Thymus (tissue), 11 donors: Measurements from ENCODE around the gene LYG2. TPM values are rescaled to one million over a fixed set of nuclear protein-coding genes. Genes with fewer than 3 reads are reported as not detected.
"Not testable (repeated sequence)": the region's sequence is repeated elsewhere in the genome, so short reads cannot be mapped to it uniquely, and the experiment has no call there.

Source experiments
- DNase-seq, 9 donors: peaks; one replicate each; pipeline ENCODE4 v3.0.0-alpha.2; 2013; ENCODE audit warnings: low spot score in 9 of 9, low read depth in 6 of 9, missing footprints in 1 of 9
- H3K27ac ChIP-seq, 2 donors: one replicate each; pipeline ENCODE4 v1.5.1; 2013; ENCODE audit warnings: control low read depth in 1 of 2, low read depth in 1 of 2, low read length in 1 of 2, mild to moderate bottlenecking in 1 of 2, moderate library complexity in 1 of 2
- H3K27me3 ChIP-seq, 2 donors: one replicate each; pipeline ENCODE4 v1.5.1; 2013; ENCODE audit warnings: low read length in 1 of 2; ENCODE audit not compliant: control insufficient read depth in 2 of 2, insufficient read depth in 1 of 2
- H3K36me3 ChIP-seq, 2 donors: one replicate each; pipeline ENCODE4 v1.5.1; 2013; ENCODE audit warnings: low read length in 1 of 2, mild to moderate bottlenecking in 1 of 2, moderate library complexity in 1 of 2; ENCODE audit not compliant: control insufficient read depth in 2 of 2, insufficient read depth in 2 of 2
- H3K4me1 ChIP-seq, 2 donors: one replicate each; pipeline ENCODE4 v1.5.1; 2013; ENCODE audit warnings: low read length in 2 of 2; ENCODE audit not compliant: control insufficient read depth in 2 of 2, insufficient read depth in 2 of 2
- H3K4me3 ChIP-seq, 2 donors: one replicate each; pipeline ENCODE4 v1.5.1; 2013; ENCODE audit warnings: low read length in 2 of 2, control low read depth in 1 of 2, mild to moderate bottlenecking in 1 of 2
- H3K9me3 ChIP-seq, 2 donors: one replicate each; pipeline ENCODE4 v1.5.1; 2013; ENCODE audit warnings: low read length in 1 of 2, mild to moderate bottlenecking in 1 of 2; ENCODE audit not compliant: control insufficient read depth in 2 of 2, insufficient read depth in 1 of 2
- WGBS: extraction: QIAGEN DNeasy Blood & Tissue Kit; methylation state at CpG from one replicate; pipeline ENCODE4 v1.1.7; 2013; 5-methylcytosine and 5-hydroxymethylcytosine counted together
- polyA plus RNA-seq: library from polyadenylated mRNA; stranded (reverse); fragments of 200-250 nt; gene quantifications from one replicate; pipeline ENCODE4 v1.2.3, GENCODE V29; 2013
- total RNA-seq: library from RNA; stranded (reverse); fragments of 120-200 nt; gene quantifications from one replicate; pipeline ENCODE4 v1.2.4, GENCODE V29; 2013
- donor health status: healthy.

LYG2 gene
- total and polyA plus RNA-seq, 2 donors: 0.09 TPM; not detected in 1

DNA sequence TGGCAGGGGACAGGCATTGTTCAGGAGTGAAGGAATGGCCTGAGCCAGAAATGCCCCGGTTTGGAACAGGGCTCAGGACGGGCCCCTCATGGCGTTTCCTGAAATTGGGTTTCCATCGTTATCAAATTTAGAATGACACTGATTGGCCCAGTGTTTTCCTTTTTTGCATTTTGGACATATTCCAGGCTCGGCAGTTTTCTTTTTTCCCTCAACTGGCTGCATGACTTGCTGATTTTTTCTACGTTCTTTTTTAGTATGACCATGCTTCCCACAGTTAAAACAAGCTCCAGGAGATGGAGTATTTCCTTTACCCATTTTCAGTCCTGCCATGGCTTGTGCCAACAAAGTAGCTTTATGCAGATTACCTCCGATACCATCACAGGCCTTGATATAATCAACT is 20.4 kb upstream of the LYG2 start:
- H3K9me3 ChIP-seq: peaks cover 0 to 2% of the 10 kb centered on the region in 2 donors
- no peak overlapping the region for H3K27ac ChIP-seq
- DNase-seq: no peak
- H3K4me3 ChIP-seq: no peak overlapping the region
- no peaks in the 10 kb centered on the region for H3K4me1 ChIP-seq
- H3K27me3 ChIP-seq: no peaks in the 10 kb centered on the region
- 73% methylated on average over 7 of the region's 7 CpGs for WGBS
- no peaks in the 10 kb centered on the region for H3K36me3 ChIP-seq

DNA sequence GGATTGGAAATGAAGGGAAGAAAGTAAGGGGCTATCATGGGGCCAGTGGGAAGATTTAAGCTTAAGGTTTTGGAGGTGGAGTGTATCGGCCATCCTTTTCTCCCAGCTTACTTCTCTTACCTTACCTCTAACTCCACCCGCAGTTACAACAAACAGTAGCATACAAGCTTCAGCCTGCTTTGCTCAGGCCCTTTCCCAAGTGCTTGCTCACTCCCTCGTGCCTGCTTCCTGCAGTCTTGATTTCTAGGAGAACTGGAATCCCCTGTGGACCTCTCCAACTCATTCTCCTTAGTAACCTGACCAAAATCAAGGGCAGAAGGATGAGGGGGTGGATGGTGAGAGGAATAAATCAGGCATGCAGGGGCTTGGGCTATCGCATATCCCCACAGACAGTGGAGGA is 5.8 kb upstream of the LYG2 start:
- H3K27ac ChIP-seq: no peak overlapping the region
- H3K27me3 ChIP-seq: no peaks in the 10 kb centered on the region
- H3K4me1 ChIP-seq: no peaks in the 10 kb centered on the region
- no peak overlapping the region for H3K4me3 ChIP-seq
- H3K36me3 ChIP-seq: no peaks in the 10 kb centered on the region
- WGBS: 91% methylated on average over 4 of the region's 4 CpGs
- no peaks in the 10 kb centered on the region for H3K9me3 ChIP-seq
- no peak for DNase-seq

- no peaks in the 10 kb centered on the region for H3K4me1 ChIP-seq
- WGBS: over 99% methylated on average over 2 of the region's 2 CpGs
These were observed 4.7 kb upstream of the LYG2 start for GRCh38 chr2:99260184-99260583.

GRCh38 chr2:99259465-99259864 is 4.0 kb upstream of the LYG2 start:
- H3K27me3 ChIP-seq: no peaks in the 10 kb centered on the region
- H3K4me3 ChIP-seq: no peak overlapping the region
- H3K9me3 ChIP-seq: no peaks in the 10 kb centered on the region
- DNase-seq: no peak
- no peaks in the 10 kb centered on the region for H3K36me3 ChIP-seq
- H3K4me1 ChIP-seq: no peaks in the 10 kb centered on the region
- 97% methylated on average over 4 of the region's 4 CpGs for WGBS
- no peak overlapping the region for H3K27ac ChIP-seq

More at GRCh38 chr2:99260184-99260583, 4.7 kb upstream of the LYG2 start:
- Histone ChIP-seq H3K36me3 (no peaks in the 10 kb centered on the region), H3K27ac (no peak overlapping the region), H3K27me3 (no peaks in the 10 kb centered on the region), H3K4me3 (no peak overlapping the region), H3K9me3 (no peaks in the 10 kb centered on the region)
- DNase-seq: no peak

GRCh38 chr2:99256677-99257076 is 1.2 kb upstream of the LYG2 start:
- Histone ChIP-seq H3K4me1 (no peaks in the 10 kb centered on the region), H3K27me3 (no peaks in the 10 kb centered on the region), H3K4me3 (no peak overlapping the region), H3K27ac (no peak overlapping the region), H3K36me3 (no peaks in the 10 kb centered on the region), H3K9me3 (no peaks in the 10 kb centered on the region)
- 97% methylated on average over 2 of the region's 2 CpGs for WGBS
- DNase-seq: no peak

GRCh38 chr2:99249951-99250350 is 5.5 kb downstream of the LYG2 start:
- Histone ChIP-seq H3K4me1 (no peaks in the 10 kb centered on the region), H3K4me3 (no peak overlapping the region), H3K27ac (no peak overlapping the region), H3K36me3 (no peaks in the 10 kb centered on the region), H3K27me3 (no peaks in the 10 kb centered on the region), H3K9me3 (peaks cover 0 to 4% of the 10 kb centered on the region in 2 donors)
- 94% methylated on average over 2 of the region's 2 CpGs for WGBS
- DNase-seq: no peak

DNA sequence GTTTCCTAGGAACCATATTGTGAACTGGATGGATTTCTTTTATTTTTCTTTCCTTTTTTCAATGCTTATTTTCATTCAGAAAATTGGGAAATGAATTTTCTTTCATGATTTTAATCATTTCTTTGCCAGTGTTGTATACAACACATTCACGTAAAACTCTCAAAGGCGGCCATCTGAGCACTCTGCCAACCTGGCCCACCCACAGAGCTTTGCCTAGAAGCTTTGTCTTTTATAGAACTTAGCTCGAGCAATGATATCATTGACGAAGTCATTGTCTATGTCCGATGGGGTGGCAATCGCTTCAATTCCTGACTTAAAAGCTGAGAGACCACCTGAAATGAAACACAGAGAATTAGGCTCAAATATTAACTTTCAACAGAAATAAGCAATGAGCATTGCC is 13.3 kb downstream of the LYG2 start:
- no peaks in the 10 kb centered on the region for H3K36me3 ChIP-seq
- no peak overlapping the region for H3K4me3 ChIP-seq
- no peaks in the 10 kb centered on the region for H3K4me1 ChIP-seq
- WGBS: 97% methylated on average over 6 of the region's 6 CpGs
- H3K27me3 ChIP-seq: no peaks in the 10 kb centered on the region
- no peaks in the 10 kb centered on the region for H3K9me3 ChIP-seq
- no peak overlapping the region for H3K27ac ChIP-seq
- DNase-seq: no peak

DNA sequence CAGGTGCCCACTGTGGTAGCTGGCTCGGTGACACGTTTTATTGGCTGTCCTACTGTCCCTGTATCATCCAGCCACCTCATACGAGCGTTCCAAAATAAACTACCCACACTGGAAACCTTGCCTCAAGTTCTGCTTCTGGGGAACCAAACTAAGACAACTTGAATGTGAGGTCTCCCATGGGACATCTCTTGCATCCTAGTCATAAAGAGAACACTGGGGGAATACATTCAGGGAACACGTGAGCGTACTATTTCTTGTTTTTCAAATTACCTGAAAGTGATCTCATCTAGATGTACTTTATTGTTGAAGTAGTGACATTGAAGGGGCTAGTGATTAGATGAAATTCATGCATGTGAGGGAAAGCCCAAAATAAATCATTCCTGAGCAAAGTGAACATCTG is 15.0 kb downstream of the LYG2 start:
- Histone ChIP-seq H3K4me3 (no peak overlapping the region), H3K4me1 (no peaks in the 10 kb centered on the region), H3K36me3 (no peaks in the 10 kb centered on the region), H3K27me3 (no peaks in the 10 kb centered on the region), H3K27ac (no peak overlapping the region), H3K9me3 (no peaks in the 10 kb centered on the region)
- no peak for DNase-seq
- 85% methylated on average over 6 of the region's 6 CpGs for WGBS

GRCh38 chr2:99238599-99238998 is 16.9 kb downstream of the LYG2 start:
- WGBS: 96% methylated on average over 6 of the region's 6 CpGs
- Histone ChIP-seq H3K4me1 (no peaks in the 10 kb centered on the region), H3K4me3 (no peak overlapping the region)

GRCh38 chr2:99233177-99233576 is 22.3 kb downstream of the LYG2 start:
- H3K9me3 ChIP-seq, H3K4me3 ChIP-seq, H3K27ac ChIP-seq: not testable (repeated sequence)

More at GRCh38 chr2:99238599-99238998, 16.9 kb downstream of the LYG2 start:
- DNase-seq: no peak
- Histone ChIP-seq H3K9me3 (no peaks in the 10 kb centered on the region), H3K27me3 (no peaks in the 10 kb centered on the region), H3K36me3 (no peaks in the 10 kb centered on the region), H3K27ac (no peak overlapping the region)

More at GRCh38 chr2:99233177-99233576, 22.3 kb downstream of the LYG2 start:
- not testable (repeated sequence) for H3K27me3 ChIP-seq, H3K36me3 ChIP-seq, H3K4me1 ChIP-seq, DNase-seq
